ENCODE results near the gene ZBED1. TPM values are rescaled to one million over a fixed set of nuclear protein-coding genes. Genes with fewer than 3 reads are reported as not detected.

ZBED1 gene
- total and polyA plus RNA-seq, 2 donors from 2014 or later = 20.6 to 40.7 TPM

- Histone ChIP-seq H3K27me3 (ENCODE audit: control insufficient read depth, insufficient read depth, low read length) (no peaks in the 10 kb centered on the region), H3K4me1 (ENCODE audit: control insufficient read depth in 2 of 3, insufficient read depth in 2 of 3, low read depth in 1 of 3, low read length in 3 of 3) (peaks cover 0 to 5% (median 0%) of the 10 kb centered on the region in 3 donors), H3K36me3 (ENCODE audit: control insufficient read depth in 2 of 3, insufficient read depth in 3 of 3, low read length in 3 of 3) (no peaks in the 10 kb centered on the region), H3K9me3 (ENCODE audit: control insufficient read depth in 2 of 3, insufficient read depth in 1 of 3, low read length in 3 of 3) (no peaks in the 10 kb centered on the region), H3K4me3 (ENCODE audit: low read length in 3 of 3) (no peak overlapping the region), H3K9ac (ENCODE audit: low read length in 3 of 3) (no peak overlapping the region), H3K27ac (ENCODE audit: low read depth in 2 of 2, low read length in 2 of 2) (no peak overlapping the region)
- no peak for FAIRE-seq
- no peak for TF ChIP-seq CTCF (IDR thresholded peaks at IDR 0.05; ENCODE audit: borderline replicate concordance, extremely low read depth, insufficient read depth)
- intact Hi-C loops (cut with DNase I) = no loop called here
- DNase-seq = no peak
These were observed 50.1 kb downstream of the ZBED1 start for GRCh38 chrX:2450681-2451080.

- intact Hi-C loops (cut with DNase I) = no loop called here
- Histone ChIP-seq H3K9me3 (ENCODE audit: control insufficient read depth in 2 of 3, insufficient read depth in 1 of 3, low read length in 3 of 3) (no peaks in the 10 kb centered on the region), H3K27ac (ENCODE audit: low read depth in 2 of 2, low read length in 2 of 2) (no peak overlapping the region), H3K9ac (ENCODE audit: low read length in 3 of 3) (no peak overlapping the region), H3K4me3 (ENCODE audit: low read length in 3 of 3) (no peak overlapping the region), H3K36me3 (ENCODE audit: control insufficient read depth in 2 of 3, insufficient read depth in 3 of 3, low read length in 3 of 3) (no peaks in the 10 kb centered on the region), H3K4me1 (ENCODE audit: control insufficient read depth in 2 of 3, insufficient read depth in 2 of 3, low read depth in 1 of 3, low read length in 3 of 3) (peaks cover 0 to 5% (median 0%) of the 10 kb centered on the region in 3 donors), H3K27me3 (ENCODE audit: control insufficient read depth, insufficient read depth, low read length) (no peaks in the 10 kb centered on the region)
- FAIRE-seq (no peak), DNase-seq (peak in 1 of 5 donors; percentile 13)
- no peak for TF ChIP-seq CTCF (IDR thresholded peaks at IDR 0.05; ENCODE audit: borderline replicate concordance, extremely low read depth, insufficient read depth)
These were observed 51.5 kb downstream of the ZBED1 start for GRCh38 chrX:2449135-2449886.

GRCh38 chrX:2447484-2447883 is 53.3 kb downstream of the ZBED1 start:
- Histone ChIP-seq H3K4me3 (ENCODE audit: low read length in 3 of 3) (no peak overlapping the region), H3K36me3 (ENCODE audit: control insufficient read depth in 2 of 3, insufficient read depth in 3 of 3, low read length in 3 of 3) (no peaks in the 10 kb centered on the region), H3K27me3 (ENCODE audit: control insufficient read depth, insufficient read depth, low read length) (no peaks in the 10 kb centered on the region), H3K27ac (ENCODE audit: low read depth in 2 of 2, low read length in 2 of 2) (no peak overlapping the region), H3K4me1 (ENCODE audit: control insufficient read depth in 2 of 3, insufficient read depth in 2 of 3, low read depth in 1 of 3, low read length in 3 of 3) (peaks cover 0 to 5% (median 0%) of the 10 kb centered on the region in 3 donors), H3K9ac (ENCODE audit: low read length in 3 of 3) (no peak overlapping the region), H3K9me3 (ENCODE audit: control insufficient read depth in 2 of 3, insufficient read depth in 1 of 3, low read length in 3 of 3) (no peaks in the 10 kb centered on the region)
- intact Hi-C loops (cut with DNase I) = no loop called here
- no peak for DNase-seq
- no peak for FAIRE-seq
- TF ChIP-seq CTCF (IDR thresholded peaks at IDR 0.05; ENCODE audit: borderline replicate concordance, extremely low read depth, insufficient read depth) = no peak
